ENCODE measurements around the gene RCCD1.

The RCCD1 gene

DNA sequence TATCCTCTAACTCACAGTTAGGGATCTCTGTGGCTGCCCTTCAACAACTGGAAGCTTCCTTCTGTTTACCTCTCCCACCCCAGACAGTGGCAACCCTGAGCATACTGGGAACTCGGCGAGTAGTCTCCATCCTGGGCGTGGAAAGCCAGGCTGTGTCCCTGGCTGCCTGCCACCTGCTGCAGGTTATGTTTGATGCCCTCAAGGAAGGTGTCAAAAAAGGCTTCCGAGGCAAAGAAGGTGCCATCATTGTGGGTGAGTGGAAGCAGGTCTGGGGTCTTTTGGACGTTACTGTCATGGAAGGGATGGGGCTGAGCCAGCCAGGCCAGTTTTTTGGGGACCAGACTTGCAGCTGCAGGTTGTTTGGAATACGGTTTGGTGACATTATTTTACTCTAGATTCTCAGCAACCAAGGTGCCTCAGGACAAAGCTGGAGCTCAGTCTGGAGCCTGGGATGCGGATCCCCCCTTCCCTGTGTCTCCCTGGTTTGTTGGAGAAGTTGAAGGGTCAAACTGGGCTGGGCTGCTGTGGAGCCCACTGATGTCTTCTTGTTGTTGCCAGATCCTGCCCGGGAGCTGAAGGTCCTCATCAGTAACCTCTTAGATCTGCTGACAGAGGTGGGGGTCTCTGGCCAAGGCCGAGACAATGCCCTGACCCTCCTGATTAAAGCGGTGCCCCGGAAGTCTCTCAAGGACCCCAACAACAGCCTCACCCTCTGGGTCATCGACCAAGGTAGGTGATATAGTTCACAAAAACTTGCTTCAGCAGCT is 12.1 kb upstream of the RCCD1 start:
- no peak for DNase-seq (ENCODE audit: low read depth in 2 of 2)

DNA sequence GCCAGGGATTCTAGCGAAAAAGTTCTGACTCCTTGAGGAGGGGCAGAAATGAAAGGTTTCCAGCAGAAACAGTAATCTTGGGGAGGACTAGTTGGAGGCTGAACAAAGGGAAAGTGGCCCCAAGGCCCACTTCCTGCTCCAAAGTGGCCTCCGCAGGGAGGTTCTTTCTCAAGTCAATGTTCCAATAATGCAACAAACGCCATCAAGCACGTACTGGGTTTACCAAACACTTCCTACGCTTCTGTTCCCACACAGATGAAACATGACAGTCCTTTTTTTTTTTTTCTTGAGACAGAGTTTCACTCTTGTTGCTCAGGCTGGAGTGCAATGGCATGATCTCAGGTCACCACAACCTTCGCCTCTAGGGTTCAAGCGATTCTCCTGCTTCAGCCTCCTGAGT is 9.6 kb upstream of the RCCD1 start:
- DNase-seq (ENCODE audit: low read depth in 2 of 2), result no peak

DNA sequence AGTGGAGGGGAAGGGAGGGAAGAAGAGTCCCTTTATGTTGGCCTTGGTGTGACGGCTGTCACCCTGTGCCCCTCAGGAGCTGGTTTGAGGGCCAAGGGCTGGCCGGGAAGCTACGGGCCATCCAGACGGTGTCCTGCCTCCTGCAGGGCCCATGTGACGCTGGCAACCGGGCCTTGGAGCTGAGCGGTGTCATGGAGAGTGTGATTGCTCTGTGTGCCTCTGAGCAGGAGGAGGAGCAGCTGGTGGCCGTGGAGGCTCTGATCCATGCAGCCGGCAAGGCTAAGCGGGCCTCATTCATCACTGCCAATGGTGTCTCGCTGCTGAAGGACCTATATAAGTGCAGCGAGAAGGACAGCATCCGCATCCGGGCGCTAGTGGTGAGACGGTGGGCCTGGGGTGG is 8.1 kb upstream of the RCCD1 start:
- DNase-seq (ENCODE audit: low read depth in 2 of 2), result no peak

- no peak for DNase-seq (ENCODE audit: low read depth in 2 of 2)
Observed at GRCh38 chr15:90946941-90947576, 7.6 kb upstream of the RCCD1 start.

DNA sequence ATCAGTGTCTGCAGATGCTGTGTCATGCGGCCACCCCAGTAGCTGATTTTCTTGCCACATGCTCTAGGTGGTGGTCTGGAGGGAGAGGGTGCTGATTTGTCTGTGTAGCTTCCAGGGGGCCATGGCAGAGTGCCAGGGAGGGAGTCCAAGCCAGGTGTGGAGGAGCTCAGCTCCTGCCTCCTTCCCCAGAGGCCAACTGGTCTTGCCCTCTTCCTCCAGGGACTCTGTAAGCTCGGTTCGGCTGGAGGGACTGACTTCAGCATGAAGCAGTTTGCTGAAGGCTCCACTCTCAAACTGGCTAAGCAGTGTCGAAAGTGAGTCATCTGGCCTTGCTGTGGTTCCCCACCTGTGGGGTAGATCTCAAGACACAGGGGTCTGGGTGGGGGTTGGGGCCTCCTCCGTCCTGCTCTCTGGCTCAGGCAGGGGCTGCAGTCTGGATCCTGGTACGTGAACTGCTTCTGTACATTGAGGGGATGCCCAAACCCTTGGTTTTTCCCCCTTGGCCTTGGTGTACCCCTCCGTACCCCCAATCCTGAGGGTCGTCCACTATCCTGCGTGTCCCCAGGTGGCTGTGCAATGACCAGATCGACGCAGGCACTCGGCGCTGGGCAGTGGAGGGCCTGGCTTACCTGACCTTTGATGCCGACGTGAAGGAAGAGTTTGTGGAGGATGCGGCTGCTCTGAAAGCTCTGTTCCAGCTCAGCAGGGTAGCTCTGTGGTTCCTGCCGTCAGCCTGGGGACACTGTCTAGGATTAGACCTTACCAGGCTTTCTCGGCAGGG is 6.9 kb upstream of the RCCD1 start:
- DNase-seq (ENCODE audit: low read depth in 2 of 2), result no peak

- DNase-seq (ENCODE audit: low read depth in 2 of 2), result no peak
Observed at GRCh38 chr15:90948506-90948905, 6.2 kb upstream of the RCCD1 start.

DNA sequence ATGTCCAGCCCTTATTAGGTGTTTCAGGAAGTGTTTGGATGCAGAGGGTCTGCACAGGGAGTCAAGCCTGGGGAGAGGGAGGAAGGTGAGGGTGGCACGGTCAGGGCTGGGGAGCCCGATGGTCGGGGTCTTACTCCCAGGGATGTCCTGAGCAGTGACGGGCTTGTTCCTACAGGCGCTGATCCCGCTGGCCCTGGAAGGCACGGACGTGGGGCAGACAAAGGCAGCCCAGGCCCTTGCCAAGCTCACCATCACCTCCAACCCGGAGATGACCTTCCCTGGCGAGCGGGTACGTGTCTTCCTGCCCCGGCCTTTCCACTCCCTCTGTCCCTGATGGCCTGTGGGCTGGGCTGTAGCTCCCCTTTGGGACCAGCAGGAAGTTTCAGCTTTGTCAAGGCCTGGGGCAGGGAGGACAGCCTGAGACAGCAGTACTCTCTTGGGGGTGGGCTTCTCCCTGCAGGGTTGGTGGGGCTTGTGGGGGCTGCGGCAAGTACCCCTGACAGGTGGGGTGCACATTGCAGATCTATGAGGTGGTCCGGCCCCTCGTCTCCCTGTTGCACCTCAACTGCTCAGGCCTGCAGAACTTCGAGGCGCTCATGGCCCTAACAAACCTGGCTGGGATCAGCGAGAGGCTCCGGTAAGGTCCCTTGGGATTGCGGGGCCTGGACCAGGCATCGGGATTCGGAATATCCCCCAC is 4.6 kb upstream of the RCCD1 start:
- no peak for DNase-seq (ENCODE audit: low read depth in 2 of 2)

DNA sequence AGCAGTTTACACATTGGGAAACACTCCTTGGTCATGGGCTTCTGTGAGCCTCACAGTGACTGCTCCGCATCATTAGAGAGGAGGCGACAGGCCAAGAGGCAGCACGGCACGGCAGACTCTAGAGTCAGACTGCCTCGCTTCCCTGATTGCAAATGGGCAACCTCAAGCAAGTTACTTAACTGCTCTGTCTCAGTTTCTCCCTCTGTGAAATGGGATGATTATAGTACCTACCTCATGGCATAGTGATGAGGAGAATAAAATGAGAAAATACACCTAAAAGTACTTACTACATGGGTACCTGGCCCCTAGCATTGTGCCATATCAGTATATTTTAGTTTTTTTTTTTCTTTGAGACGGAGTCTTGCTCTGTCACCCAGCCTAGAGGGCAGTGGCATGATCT is 4.0 kb upstream of the RCCD1 start:
- no peak for DNase-seq (ENCODE audit: low read depth in 2 of 2)

DNA sequence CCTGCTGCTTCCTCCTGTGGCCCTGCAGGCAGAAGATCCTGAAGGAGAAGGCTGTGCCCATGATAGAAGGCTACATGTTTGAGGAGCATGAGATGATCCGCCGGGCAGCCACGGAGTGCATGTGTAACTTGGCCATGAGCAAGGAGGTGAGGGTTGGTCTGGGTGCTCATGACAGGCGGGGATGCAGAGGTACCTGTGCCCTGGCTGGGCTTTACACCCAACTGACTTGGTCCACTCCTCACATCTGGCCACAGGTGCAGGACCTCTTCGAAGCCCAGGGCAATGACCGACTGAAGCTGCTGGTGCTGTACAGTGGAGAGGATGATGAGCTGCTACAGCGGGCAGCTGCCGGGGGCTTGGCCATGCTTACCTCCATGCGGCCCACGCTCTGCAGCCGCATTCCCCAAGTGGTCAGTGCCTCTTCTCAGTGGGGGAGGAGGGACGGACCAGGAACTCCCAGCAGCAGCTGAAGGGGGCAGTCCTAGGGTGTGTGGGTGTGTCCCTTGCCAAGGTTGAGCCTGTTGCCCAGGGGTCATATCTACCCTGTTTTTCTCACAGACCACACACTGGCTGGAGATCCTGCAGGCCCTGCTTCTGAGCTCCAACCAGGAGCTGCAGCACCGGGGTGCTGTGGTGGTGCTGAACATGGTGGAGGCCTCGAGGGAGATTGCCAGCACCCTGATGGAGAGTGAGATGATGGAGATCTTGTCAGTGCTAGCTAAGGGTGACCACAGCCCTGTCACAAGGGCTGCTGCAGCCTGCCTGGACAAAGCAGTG is 1.6 kb upstream of the RCCD1 start:
- no peak for DNase-seq (ENCODE audit: low read depth in 2 of 2)

GRCh38 chr15:90953947-90954711 is 555 bp upstream of the RCCD1 start:
- DNase-seq (ENCODE audit: low read depth in 2 of 2), result no peak

DNA sequence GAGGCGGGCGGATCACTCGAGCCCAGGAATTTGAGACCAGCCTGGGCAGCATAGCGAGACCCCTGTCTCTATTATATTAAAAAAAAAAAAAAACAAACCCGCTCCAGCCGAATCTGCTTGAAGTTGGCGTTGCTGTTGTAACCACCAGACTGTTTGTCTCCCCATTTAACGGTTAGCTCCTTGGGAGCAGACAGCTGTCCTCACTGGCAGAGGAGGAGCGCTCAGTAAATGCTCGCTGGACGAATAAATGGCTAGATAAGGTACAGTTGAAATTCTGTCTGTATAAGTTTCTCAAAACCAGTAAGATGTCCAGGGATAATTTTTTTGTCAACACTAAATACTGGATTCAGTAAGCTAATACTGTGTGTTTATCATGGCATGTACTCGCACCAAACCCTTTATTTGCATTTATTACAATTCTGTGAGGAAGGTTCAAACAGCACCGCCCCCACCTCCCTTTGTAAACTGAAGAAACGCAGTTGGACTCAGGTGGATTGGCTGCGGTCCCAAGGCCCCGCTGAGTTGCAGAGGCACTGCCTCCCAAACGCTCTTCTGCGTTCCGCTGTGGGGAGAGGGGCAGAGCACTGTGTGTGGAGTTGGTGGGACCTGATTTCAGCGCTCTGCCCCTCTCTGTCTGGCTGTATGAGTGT is 1.1 kb downstream of the RCCD1 start:
- no peak for DNase-seq (ENCODE audit: low read depth in 2 of 2)

DNA sequence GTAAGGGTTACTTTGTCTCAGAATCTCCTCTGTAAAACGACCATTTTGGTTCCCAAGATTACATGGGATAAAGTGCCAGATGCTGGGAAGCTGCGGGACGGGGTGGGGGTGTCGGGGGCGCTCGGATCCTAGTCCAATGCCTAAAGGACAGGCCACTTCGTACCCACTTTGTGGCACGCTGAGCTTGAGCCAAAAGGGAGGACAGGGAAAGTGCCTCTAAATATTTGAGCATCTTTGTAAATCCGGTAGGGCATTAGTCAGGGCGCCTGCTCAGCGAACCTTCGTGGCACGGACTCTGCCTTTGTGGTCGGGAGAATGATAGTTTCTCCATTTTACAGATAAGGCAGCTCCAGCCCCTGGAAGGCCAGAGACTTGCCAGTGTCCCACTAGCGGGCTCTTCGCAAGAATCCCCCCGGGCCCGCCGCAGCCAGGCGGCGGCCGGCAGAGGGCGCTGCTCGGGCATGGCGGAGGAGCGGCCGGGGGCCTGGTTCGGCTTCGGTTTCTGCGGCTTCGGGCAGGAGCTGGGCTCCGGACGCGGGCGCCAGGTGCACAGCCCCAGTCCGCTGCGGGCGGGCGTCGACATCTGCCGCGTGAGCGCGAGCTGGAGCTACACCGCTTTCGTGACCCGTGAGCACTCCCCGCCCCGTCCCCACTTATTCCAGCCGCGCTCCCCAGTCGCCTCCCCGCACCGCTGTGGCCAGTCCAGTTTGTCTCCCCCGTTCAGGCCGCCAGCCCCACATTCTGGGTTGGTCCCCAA is 1.8 kb downstream of the RCCD1 start:
- peak; percentile 16 to 50 for DNase-seq (ENCODE audit: low read depth in 2 of 2)

DNA sequence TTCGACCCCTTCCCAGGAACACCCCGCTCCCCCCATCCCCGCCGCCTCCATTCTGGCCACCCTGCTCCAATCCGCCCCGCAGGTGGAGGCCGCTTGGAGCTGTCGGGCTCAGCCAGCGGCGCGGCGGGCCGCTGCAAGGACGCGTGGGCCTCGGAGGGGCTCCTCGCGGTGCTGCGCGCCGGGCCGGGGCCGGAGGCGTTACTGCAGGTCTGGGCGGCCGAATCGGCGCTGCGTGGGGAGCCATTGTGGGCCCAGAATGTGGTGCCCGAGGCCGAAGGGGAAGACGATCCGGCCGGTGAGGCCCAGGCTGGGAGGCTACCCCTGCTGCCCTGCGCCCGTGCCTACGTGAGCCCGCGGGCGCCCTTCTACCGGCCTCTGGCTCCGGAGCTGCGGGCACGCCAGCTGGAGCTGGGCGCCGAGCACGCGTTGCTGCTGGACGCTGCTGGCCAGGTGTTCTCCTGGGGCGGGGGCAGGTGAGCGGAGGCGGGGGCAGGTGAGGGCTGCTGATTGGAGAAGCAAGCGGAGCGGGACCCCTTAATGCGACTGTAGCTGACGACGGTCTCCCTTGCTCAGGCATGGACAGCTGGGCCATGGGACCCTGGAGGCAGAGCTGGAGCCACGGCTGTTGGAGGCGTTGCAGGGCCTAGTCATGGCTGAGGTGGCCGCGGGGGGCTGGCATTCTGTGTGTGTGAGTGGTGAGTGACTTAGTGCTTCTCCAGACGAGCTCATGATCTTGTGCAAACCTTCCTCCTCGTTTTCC is 2.5 kb downstream of the RCCD1 start:
- DNase-seq (ENCODE audit: low read depth in 2 of 2), result no peak

DNA sequence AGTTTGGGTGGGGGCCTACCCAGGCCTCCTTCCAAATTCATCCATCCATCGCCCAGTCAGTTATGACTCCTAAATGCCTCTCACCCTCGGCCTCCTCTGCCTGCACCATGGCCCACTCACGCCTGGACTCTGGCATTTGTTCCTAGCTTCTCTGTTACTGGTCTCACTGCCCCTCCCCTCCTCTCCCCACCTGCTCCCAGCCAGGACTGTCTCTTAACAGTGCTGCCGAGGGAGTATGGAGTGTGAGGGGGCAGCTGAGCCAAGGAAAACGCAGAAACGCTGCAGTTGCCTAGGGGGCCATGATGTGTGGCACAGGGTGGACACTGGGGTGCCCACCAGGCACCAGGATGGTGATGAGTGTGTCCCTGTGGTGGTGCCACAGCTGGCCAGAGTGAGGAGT is 3.1 kb downstream of the RCCD1 start:
- no peak for DNase-seq (ENCODE audit: low read depth in 2 of 2)

GRCh38 chr15:90959028-90959595 is 4.4 kb downstream of the RCCD1 start:
- DNase-seq (ENCODE audit: low read depth in 2 of 2), result no peak

GRCh38 chr15:90959894-90960293 is 5.2 kb downstream of the RCCD1 start:
- no peak for DNase-seq (ENCODE audit: low read depth in 2 of 2)

DNA sequence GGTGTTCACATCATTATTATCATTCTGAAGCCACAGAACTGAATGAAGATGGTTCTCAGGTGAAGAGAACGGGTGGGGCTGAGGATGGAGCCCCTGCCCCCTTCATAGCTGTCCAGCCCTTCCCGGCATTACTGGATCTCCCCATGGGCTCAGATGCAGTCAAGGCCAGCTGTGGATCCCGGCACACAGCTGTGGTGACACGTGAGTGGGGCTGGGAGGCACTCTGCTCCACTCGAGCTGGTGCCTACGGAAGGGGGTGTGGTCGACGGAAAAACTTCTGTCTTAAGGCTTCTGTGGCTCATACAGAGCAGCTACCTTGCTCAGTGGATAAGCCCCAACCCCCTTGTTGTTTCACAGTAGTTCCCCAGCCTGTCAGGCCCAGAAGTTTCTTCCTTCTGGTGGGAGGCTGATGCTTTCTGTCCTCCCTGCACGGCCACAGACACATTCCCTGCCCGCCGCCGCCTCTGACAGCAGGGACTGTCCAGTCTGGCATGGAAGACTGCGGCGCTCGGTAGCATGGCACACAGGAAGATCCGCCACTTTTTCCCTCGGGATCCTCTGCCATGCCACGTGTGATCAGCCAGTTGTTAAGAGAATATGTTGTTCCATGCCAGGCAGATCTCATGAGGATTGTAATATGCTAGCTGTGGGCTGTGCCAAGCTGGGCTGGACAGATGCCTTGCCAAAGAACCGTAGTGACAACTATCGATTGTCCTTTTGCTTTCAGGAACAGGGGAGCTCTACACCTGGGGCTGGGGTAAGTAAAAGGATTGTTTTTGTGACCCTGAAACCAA is 5.8 kb downstream of the RCCD1 start:
- no peak for DNase-seq (ENCODE audit: low read depth in 2 of 2)

- no peak for DNase-seq (ENCODE audit: low read depth in 2 of 2)
Observed at GRCh38 chr15:90962021-90962420, 7.3 kb downstream of the RCCD1 start.
